OCI-LY1 (cell line): Measurements from ENCODE around the gene AGTRAP.

Experiments used
- H2AFZ ChIP-seq: fragments of 200-600 bp; sonication (generic), shearing (Covaris generic); 2 replicates; pipeline ENCODE4 v1.6.0; 2014; ENCODE audit warnings: antibody characterized with exemption, mild to moderate bottlenecking, low read length
- H3F3A ChIP-seq: fragments of 200-600 bp; sonication (generic), shearing (Covaris generic); 2 replicates; pipeline ENCODE4 v1.6.0; 2014; ENCODE audit warnings: mild to moderate bottlenecking, antibody characterized with exemption, low read length, moderate library complexity; ENCODE audit not compliant: insufficient read depth
- H3K27ac ChIP-seq: fragments of 200-600 bp; sonication (generic); 2 replicates; pipeline ENCODE4 v1.5.1; 2014; ENCODE audit warnings: low read length, mixed run types, mild to moderate bottlenecking, low read depth; ENCODE audit not compliant: poor library complexity, severe bottlenecking
- H3K27me3 ChIP-seq: fragments of 200-600 bp; sonication (generic); 2 replicates; pipeline ENCODE4 v1.6.0; 2014; ENCODE audit warnings: antibody characterized with exemption, mild to moderate bottlenecking, low read length, moderate library complexity; ENCODE audit not compliant: insufficient read depth
- H3K36me3 ChIP-seq: fragments of 200-600 bp; sonication (generic); 2 replicates; pipeline ENCODE4 v1.6.1; 2014; ENCODE audit warnings: mild to moderate bottlenecking, antibody characterized with exemption, low read length, moderate library complexity, mixed read lengths; ENCODE audit not compliant: insufficient read depth
- H3K4me1 ChIP-seq: fragments of 200-600 bp; sonication (generic); 2 replicates; pipeline ENCODE4 v1.5.1; 2014; ENCODE audit warnings: mild to moderate bottlenecking, low read length, moderate library complexity; ENCODE audit not compliant: insufficient read depth, severe bottlenecking
- H3K4me2 ChIP-seq: fragments of 200-600 bp; sonication (generic), shearing (Covaris generic); 2 replicates; pipeline ENCODE4 v1.6.1; 2014; ENCODE audit warnings: low read length
- H3K4me3 ChIP-seq: fragments of 200-600 bp; sonication (generic); 2 replicates; pipeline ENCODE4 v1.5.1; 2014; ENCODE audit warnings: low read length, low read depth, mild to moderate bottlenecking, mixed read lengths; ENCODE audit not compliant: poor library complexity, severe bottlenecking
- H3K79me2 ChIP-seq: fragments of 200-600 bp; shearing (Covaris generic); 2 replicates; pipeline ENCODE4 v1.6.1; 2016; ENCODE audit warnings: mixed run types, low read length, mixed read lengths; ENCODE audit not compliant: insufficient read depth
- H3K9ac ChIP-seq: fragments of 200-600 bp; sonication (generic), shearing (Covaris generic); 2 replicates; pipeline ENCODE4 v1.6.1; 2014; ENCODE audit warnings: mild to moderate bottlenecking, low read length, mixed read lengths
- H3K9me2 ChIP-seq: fragments of 200-600 bp; sonication (generic), shearing (Covaris generic); 2 replicates; pipeline ENCODE4 v1.6.1; 2014; ENCODE audit warnings: low read depth, mild to moderate bottlenecking, low read length, mixed read lengths
- H3K9me3 ChIP-seq: fragments of 200-600 bp; shearing (Covaris generic); 2 replicates; pipeline ENCODE4 v1.6.1; 2014; ENCODE audit warnings: low read length, mixed read lengths
- H4K20me1 ChIP-seq: fragments of 200-600 bp; sonication (generic), shearing (Covaris generic); 2 replicates; pipeline ENCODE4 v1.6.0; 2016; ENCODE audit warnings: mild to moderate bottlenecking, low read length; ENCODE audit not compliant: insufficient read depth
- EZH2 ChIP-seq: fragments of 200-600 bp; sonication (generic), shearing (Covaris generic); IDR thresholded peaks from 2 replicates; pipeline ENCODE4 v1.8.0; 2017; ENCODE audit warnings: borderline replicate concordance, mixed run types, mild to moderate bottlenecking, antibody characterized with exemption, low read length, moderate library complexity, mixed read lengths
- TF ChIP-seq, protein P1 (sequence below): fragments of 200-600 bp; sonication (generic), shearing (Covaris generic); IDR thresholded peaks from 2 replicates; pipeline ENCODE4 v1.5.1; 2017; ENCODE audit warnings: mild to moderate bottlenecking, antibody characterized with exemption, low read length, moderate library complexity, mixed read lengths

The AGTRAP gene

GRCh38 chr1:11789126-11790067 is 53.5 kb downstream of the AGTRAP start:
- TF ChIP-seq EZH2, result no peak
- TF ChIP-seq, protein P1, sequence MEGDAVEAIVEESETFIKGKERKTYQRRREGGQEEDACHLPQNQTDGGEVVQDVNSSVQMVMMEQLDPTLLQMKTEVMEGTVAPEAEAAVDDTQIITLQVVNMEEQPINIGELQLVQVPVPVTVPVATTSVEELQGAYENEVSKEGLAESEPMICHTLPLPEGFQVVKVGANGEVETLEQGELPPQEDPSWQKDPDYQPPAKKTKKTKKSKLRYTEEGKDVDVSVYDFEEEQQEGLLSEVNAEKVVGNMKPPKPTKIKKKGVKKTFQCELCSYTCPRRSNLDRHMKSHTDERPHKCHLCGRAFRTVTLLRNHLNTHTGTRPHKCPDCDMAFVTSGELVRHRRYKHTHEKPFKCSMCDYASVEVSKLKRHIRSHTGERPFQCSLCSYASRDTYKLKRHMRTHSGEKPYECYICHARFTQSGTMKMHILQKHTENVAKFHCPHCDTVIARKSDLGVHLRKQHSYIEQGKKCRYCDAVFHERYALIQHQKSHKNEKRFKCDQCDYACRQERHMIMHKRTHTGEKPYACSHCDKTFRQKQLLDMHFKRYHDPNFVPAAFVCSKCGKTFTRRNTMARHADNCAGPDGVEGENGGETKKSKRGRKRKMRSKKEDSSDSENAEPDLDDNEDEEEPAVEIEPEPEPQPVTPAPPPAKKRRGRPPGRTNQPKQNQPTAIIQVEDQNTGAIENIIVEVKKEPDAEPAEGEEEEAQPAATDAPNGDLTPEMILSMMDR, result no peak

DNA sequence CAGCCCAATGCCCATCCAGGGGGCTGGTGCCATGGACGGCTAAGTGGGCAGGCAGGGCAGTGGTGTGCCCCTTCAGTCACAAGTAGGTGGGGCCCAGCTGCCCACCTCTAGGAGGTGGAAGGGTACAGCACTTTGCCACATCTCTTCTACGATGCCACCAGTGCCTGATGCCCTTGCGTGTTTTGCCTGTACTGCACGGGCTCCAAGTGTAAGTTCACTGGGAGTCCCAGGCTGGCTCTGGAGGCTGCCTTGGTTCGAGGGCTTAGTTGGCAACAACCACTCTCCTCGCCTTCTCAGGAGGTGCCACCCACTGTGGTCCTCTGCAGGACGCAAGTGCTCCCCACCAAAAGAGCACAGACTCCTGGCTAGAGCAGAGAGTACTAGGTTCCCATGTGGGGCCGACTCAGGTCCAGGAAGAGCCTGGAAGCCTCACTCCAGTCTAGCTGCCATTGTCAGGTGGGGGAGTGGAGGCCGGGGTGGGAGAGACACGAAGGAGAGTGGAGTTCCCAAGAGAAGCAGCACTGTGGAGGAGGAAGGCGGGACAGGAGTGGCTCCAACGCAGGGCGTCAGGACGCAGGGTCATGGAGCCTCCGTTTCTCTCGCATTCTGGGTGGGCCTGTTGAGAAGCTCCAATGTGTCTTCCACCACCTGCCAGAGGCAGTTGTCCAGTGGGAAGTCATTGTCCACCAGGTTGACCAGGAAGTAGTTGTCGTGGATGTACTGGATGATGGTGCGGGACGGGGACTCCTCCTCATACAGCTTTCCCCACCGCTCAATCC is 54.4 kb downstream of the AGTRAP start:
- TF ChIP-seq, protein P1, result no peak
- TF ChIP-seq EZH2, result no peak
- H3K27ac ChIP-seq, result no peak overlapping the region
- H3K9me2 ChIP-seq, result no peaks in the 10 kb centered on the region
- H3K4me2 ChIP-seq, result no peak overlapping the region
- no peaks in the 10 kb centered on the region for H4K20me1 ChIP-seq
- H3K4me3 ChIP-seq, result no peak overlapping the region
- no peak overlapping the region for H2AFZ ChIP-seq
- peaks cover 9% of the 10 kb centered on the region for H3K4me1 ChIP-seq
- no peak overlapping the region for H3K9ac ChIP-seq
- H3K27me3 ChIP-seq, result no peaks in the 10 kb centered on the region
- no peaks in the 10 kb centered on the region for H3K79me2 ChIP-seq
- H3F3A ChIP-seq, result no peaks in the 10 kb centered on the region
- H3K36me3 ChIP-seq, result peaks cover 27% of the 10 kb centered on the region
- H3K9me3 ChIP-seq, result no peaks in the 10 kb centered on the region

More at GRCh38 chr1:11789126-11790067, 53.5 kb downstream of the AGTRAP start:
- Histone ChIP-seq H3F3A (no peaks in the 10 kb centered on the region), H3K9me2 (no peaks in the 10 kb centered on the region), H3K9me3 (no peaks in the 10 kb centered on the region), H2AFZ (no peak overlapping the region), H3K36me3 (peaks cover 18% of the 10 kb centered on the region), H3K4me1 (peaks cover 16% of the 10 kb centered on the region), H3K4me2 (no peak overlapping the region), H3K27ac (no peak overlapping the region), H3K79me2 (no peaks in the 10 kb centered on the region), H3K9ac (no peak overlapping the region), H3K27me3 (no peaks in the 10 kb centered on the region), H3K4me3 (no peak overlapping the region), H4K20me1 (no peaks in the 10 kb centered on the region)

DNA sequence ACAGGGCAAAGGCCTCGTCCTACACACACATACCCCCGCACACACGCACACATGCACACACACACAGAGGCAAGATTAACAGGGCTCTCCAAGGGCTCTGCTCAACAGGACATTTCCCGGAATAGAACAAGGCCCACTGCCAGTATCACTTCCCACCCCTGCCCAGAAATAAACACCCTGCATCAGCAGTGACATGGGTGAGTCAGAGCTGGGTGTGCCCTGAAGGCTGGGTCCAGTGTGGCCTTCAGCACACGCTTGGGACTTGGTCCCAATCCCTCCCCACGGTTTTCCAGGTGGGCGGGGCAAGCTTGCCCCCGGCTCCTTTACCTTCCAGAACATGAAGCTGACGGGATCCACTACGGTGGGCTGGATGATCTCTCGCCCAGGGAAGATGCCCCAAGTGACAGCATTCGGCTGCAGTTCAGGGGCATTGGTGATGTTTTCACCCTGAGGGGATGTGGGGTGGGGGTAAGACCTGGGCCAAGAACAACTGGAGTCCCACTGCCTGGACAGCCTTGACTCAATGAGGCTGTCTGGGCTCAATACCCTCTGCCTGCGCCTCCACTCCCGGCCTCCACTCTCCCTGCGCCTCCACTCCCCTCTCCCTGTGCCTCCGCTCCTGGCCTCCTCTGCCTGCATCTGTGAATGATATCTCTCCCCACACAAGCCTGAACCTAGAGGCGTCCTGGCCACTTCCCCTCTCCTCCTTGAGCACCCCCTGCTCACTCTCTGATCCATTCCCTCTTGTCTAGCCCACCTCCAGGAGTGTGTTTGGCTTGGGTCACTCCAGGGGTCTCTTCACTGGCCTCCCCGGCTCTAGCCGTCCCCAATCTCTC is 55.2 kb downstream of the AGTRAP start:
- H3K36me3 ChIP-seq, result peaks cover 35% of the 10 kb centered on the region
- no peaks in the 10 kb centered on the region for H3K27me3 ChIP-seq
- H3K9me2 ChIP-seq, result no peaks in the 10 kb centered on the region
- no peak overlapping the region for H2AFZ ChIP-seq
- H3K4me1 ChIP-seq, result peaks cover under 1% of the 10 kb centered on the region
- no peaks in the 10 kb centered on the region for H3K9me3 ChIP-seq
- TF ChIP-seq, protein P1, result no peak
- no peak for TF ChIP-seq EZH2
- H3K79me2 ChIP-seq, result no peaks in the 10 kb centered on the region
- no peak overlapping the region for H3K27ac ChIP-seq
- H4K20me1 ChIP-seq, result no peaks in the 10 kb centered on the region
- no peak overlapping the region for H3K9ac ChIP-seq
- no peak overlapping the region for H3K4me3 ChIP-seq
- no peaks in the 10 kb centered on the region for H3F3A ChIP-seq
- H3K4me2 ChIP-seq, result no peak overlapping the region
